ENCODE measurements around the gene SMG6. TPM values are rescaled to one million over a fixed set of nuclear protein-coding genes. Genes with fewer than 3 reads are reported as not detected.
A peak's percentile ranks its signal among the peaks of the same experiment; 100 is the strongest.

SMG6 gene
- total and polyA plus RNA-seq, 8 donors = 17.0 to 102 (median 24.4) TPM

- TF ChIP-seq POLR2AphosphoS5 (IDR thresholded peaks at IDR 0.05) (no peak), CTCF (IDR thresholded peaks at IDR 0.05) (peak in 4 of 7 experiments; percentile 29 to 54 (median 40))
- peaks cover 0 to 91% (median 66%) of the 10 kb centered on the region in 3 donors for H3K27me3 ChIP-seq
- intact Hi-C loops (cut with DNase I; ENCODE audit: low total_unique reads) = no loop called here
- peaks cover 68 to 86% (median 80%) of the 10 kb centered on the region in 4 donors for H3K4me1 ChIP-seq
- DNase-seq = peak; percentile 71 to 90
- no peaks in the 10 kb centered on the region for H3K36me3 ChIP-seq
- H3K27ac ChIP-seq = peak overlapping the region; percentile 84 to 94 (median 90)
- peak overlapping the region; percentile 57 to 69 (median 64) for H3K4me3 ChIP-seq
- WGBS, 5 donors = 5 to 19% (median 6%) methylated on average over 23 to 84 of the region's 84 CpGs
- H3K9me3 ChIP-seq = no peaks in the 10 kb centered on the region
These were observed 250.0 kb downstream of the SMG6 start for GRCh38 chr17:2053380-2054261.

- 43 to 57% (median 48%) methylated on average over 14 of the region's 14 CpGs for WGBS, 5 donors
- intact Hi-C loops (cut with DNase I; ENCODE audit: low total_unique reads) = no loop called here
- no peak for TF ChIP-seq CTCF (IDR thresholded peaks at IDR 0.05)
- no peak for TF ChIP-seq POLR2A (IDR thresholded peaks at IDR 0.05)
- no peak for TF ChIP-seq EP300 (IDR thresholded peaks at IDR 0.05)
- TF ChIP-seq POLR2AphosphoS5 (IDR thresholded peaks at IDR 0.05) = no peak
- Histone ChIP-seq H3K4me1 (peaks cover 54 to 77% (median 68%) of the 10 kb centered on the region in 4 donors), H3K4me3 (no peak overlapping the region), H3K9me3 (no peaks in the 10 kb centered on the region), H3K27ac (peak overlapping the region in 3 of 5 donors; percentile 29 to 81 (median 52)), H3K36me3 (no peaks in the 10 kb centered on the region), H3K27me3 (peaks cover 0 to 87% (median 50%) of the 10 kb centered on the region in 3 donors)
- peak in 1 of 2 donors; percentile 43 for DNase-seq
These were observed 251.5 kb downstream of the SMG6 start for GRCh38 chr17:2051933-2052559.

- H3K4me1 ChIP-seq = peaks cover 47 to 69% (median 61%) of the 10 kb centered on the region in 4 donors
- peak; percentile 52 to 83 for DNase-seq
- peak overlapping the region; percentile 23 to 81 (median 52) for H3K27ac ChIP-seq
- peaks cover 0 to 79% (median 44%) of the 10 kb centered on the region in 3 donors for H3K27me3 ChIP-seq
- intact Hi-C loops (cut with DNase I; ENCODE audit: low total_unique reads) = no loop called here
- peak overlapping the region; percentile 59 to 85 (median 76) for H3K4me3 ChIP-seq
- WGBS, 5 donors = 6 to 15% (median 8%) methylated on average over 38 to 81 of the region's 81 CpGs
- TF ChIP-seq CTCF (IDR thresholded peaks at IDR 0.05) (no peak), POLR2AphosphoS5 (IDR thresholded peaks at IDR 0.05) (peak in 1 of 3 donors; percentile 6)
- no peaks in the 10 kb centered on the region for H3K36me3 ChIP-seq
- H3K9me3 ChIP-seq = no peaks in the 10 kb centered on the region
These were observed 252.3 kb downstream of the SMG6 start for GRCh38 chr17:2051061-2051932.
